ENCODE measurements around the gene HDAC2.

GRCh38 chr6:113923526-113923925, 47.4 kb downstream of the HDAC2 start:
- TF ChIP-seq, protein P1, sequence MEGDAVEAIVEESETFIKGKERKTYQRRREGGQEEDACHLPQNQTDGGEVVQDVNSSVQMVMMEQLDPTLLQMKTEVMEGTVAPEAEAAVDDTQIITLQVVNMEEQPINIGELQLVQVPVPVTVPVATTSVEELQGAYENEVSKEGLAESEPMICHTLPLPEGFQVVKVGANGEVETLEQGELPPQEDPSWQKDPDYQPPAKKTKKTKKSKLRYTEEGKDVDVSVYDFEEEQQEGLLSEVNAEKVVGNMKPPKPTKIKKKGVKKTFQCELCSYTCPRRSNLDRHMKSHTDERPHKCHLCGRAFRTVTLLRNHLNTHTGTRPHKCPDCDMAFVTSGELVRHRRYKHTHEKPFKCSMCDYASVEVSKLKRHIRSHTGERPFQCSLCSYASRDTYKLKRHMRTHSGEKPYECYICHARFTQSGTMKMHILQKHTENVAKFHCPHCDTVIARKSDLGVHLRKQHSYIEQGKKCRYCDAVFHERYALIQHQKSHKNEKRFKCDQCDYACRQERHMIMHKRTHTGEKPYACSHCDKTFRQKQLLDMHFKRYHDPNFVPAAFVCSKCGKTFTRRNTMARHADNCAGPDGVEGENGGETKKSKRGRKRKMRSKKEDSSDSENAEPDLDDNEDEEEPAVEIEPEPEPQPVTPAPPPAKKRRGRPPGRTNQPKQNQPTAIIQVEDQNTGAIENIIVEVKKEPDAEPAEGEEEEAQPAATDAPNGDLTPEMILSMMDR (IDR thresholded peaks at IDR 0.05), result no peak
- TF ChIP-seq POLR2A (IDR thresholded peaks at IDR 0.05), result no peak

All from thyroid gland (tissue), 4 donors.